ENCODE results near the gene RAD17.
A peak's percentile ranks its signal among the peaks of the same experiment; 100 is the strongest.
"Not testable (repeated sequence)": the region's sequence is repeated elsewhere in the genome, so short reads cannot be mapped to it uniquely, and the experiment has no call there.

The RAD17 gene

DNA sequence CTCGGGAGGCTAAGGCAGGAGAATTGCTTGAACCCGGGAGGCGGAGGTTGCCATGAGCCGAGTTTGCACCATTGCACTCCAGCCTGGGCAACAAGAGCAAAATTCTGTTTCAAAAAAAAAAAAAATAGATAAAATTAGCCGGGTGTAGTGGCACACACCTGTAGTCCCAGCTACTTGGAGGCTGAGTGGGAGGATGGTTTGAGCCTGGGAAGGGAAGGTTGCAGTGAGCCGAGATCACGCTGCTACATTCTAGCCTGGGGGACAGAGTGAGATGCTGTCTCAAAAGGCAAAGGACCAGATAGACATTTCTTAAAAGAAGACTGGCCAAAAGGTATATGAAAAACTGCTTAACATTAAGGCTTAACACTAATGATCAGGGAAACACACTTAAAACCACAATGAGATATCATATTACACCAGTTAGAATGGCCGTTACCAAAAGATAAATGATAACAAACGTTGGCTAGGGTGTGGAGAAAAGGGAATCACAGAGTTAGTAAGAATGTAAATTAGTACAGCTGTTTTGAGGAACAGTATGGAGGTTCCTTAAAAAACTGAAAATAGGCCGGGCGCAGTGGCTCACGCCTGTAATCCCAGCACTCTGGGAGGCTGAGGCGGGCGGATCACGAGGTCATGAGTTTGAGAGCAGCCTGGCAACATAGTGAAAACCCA is 35.2 kb downstream of the RAD17 start:
- no peak for DNase-seq

DNA sequence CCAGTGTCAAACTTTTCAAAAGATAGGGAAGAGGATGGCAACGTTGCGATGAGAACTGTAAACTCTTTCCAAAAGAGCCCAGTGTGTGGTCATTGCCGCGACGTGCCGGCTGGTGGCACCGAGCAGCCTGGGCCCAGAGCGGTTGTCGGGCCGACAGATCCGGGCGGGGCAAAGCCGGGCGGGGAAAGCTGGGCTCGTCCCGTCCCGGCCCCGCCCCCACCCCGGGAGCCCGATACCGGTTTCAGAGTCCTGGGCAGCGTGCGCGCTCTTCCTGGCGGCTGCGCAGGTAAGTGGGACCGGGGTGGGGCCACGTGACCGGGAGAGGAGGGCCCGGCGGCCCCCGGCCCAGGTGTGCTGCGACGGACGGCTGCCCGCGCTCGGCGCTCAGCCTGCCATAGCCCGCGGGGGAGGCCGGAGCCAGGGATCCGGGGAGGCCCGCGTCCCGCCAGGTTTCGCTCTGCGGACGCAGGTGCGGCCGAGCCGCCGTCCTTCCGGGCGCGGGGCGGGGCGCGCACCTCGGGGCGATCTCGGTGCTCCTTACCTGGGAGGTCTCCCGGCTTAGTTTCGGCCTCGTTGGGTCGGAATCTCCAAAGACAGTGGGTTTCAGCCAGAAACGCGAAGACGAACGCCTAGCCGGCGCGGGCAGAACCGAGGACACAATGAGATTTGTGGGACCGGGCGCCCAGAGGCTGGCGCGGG is 45.4 kb downstream of the RAD17 start, which contains the start of gene MARVELD2:
TSS of gene MARVELD2 (plus strand) at position 232 of the 699 bp plus-strand sequence. CDS start 4,270 bp downstream, outside the sequence.
- DNase-seq = peak; percentile 36 to 49

DNA sequence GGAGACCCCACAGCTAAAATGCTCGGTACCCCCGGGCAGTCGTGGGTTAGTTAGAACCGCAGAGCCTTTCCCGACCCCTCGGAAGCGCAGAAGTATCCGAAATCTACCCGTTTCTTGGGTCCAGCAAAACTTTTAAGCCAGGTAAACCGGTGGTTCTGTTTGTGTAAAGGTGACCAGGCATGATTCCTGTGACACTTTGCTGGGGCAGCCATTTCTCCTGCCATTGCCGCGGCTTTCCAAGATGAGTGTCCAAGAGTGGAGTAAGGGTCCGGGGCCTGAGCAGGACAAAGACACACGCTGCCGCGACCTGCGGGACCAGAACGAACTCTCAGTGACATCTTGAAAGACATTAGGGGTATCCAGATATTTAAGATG is 46.0 kb downstream of the RAD17 start:
- no peak for DNase-seq

- no peak for DNase-seq
Measured at GRCh38 chr5:69416180-69416579, 46.6 kb downstream of the RAD17 start.

DNA sequence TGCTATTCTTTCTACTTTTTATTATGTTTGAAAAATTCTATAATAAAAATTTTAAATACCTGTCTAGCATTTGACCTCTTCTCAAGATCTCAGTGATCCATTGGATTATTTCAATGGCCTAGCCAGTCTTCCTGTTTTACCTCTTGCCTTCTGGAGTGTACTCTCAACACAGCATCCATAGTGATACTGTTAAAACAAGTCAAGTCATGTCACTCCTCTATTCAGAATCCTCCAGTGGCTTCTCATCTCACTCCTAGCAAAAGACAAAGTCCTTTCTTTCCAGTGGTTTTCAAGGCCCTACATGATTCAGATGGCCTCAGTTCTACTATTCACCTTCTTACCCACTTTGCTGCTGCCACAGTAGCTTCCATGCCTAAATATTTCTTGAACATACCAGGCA is 47.1 kb downstream of the RAD17 start:
- no peak for DNase-seq

GRCh38 chr5:69418554-69418953 is 48.9 kb downstream of the RAD17 start:
- DNase-seq = no peak

GRCh38 chr5:69431424-69432303 is 62.0 kb downstream of the RAD17 start:
- no peak for DNase-seq

- DNase-seq = no peak
Measured at GRCh38 chr5:69432412-69433206, 63.0 kb downstream of the RAD17 start.

DNA sequence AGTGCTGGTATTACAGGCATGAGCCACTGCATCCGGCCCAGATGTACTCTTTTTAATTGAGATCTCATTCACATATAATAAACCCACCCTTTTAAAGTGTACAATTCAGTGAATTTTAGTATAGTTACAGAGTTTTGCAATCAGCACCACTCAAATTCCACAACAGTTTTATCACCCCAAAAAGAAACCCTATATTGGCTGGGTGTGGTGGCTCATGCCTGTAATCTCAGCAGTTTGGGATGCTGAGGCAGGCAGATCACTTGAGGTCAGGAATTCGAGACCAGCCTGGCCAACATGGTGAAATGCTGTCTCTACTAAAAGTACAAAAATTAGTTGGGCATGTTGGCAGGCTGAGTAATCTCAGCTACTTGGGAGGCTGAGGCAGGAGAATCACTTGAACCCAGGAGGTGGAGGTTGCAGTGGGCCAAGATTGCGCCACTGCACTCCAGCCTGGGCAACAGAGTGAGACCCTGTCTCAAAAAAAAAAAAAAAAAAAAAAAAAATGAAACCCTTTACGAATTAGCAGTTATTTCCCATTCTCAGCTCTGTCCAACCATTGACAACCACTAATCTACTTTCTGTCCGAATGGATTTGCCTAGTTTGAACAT is 65.8 kb downstream of the RAD17 start:
- DNase-seq = not testable (repeated sequence)

DNA sequence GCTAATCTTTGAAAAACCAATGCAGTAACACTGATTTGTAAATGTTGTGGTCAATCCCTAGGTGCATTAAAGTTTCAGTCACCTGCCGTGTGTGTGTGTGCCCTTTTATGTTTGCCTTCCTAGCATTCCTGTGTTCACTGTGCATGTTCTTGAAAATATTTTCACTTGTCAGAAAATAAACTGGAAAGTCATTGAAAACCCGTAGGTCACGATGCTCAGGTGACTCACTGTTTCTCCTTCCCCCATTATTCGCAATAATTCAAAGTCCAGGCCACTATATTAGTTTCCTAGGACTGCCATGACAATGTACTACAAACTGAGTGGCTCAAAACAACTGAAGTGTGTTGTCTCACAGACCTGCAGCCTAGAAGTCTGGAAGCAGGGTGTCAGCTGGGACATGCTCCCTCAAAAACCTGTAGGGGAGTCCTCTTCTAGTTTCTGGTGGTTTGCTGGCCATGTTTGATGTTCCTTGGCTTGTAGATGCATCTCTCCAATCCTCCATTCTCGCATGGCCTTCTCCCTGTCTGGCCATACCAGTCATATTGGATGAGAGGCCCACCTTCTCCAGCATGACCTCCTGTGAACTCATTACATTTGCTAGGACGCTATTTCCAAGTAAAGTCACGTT is 74.6 kb downstream of the RAD17 start:
- DNase-seq = no peak

DNA sequence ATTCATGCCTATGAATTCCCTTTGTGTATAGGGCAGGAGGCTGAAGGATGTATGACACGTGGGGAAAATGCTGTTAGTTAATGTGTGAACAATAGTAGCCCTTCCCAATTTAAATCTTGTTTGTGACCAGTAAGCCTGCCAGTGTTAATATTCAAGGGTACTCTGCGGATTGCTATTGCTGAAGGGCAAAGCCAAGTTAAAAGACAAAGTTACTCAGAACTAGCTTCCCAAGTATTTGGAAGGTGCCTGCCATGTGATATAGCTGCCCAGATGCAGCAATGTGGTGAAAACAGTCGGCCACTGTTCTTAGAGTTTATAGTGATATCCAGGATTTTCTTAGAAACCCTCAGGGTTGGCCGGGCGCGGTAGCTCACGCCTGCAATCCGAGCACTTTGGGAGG is 79.9 kb downstream of the RAD17 start:
- DNase-seq = no peak

DNA sequence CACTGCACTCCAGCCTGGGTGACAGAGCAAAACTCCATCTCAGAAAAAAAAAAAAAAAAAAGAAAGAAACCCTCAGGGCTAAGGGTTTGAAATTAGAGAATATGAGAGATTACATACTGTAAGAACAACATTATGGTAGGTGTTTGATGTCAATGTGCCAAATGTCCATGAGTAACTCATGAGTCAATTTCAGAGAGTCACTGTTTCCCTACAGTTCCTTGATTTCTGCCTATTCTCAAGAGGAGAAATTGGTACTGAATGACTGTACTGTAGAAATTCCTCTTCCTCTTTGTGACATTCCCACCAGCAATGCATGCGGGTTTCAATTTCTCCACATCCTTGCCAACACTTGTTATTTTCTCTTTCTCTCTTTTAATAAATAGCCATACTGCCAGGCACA is 80.5 kb downstream of the RAD17 start:
- no peak for DNase-seq

DNA sequence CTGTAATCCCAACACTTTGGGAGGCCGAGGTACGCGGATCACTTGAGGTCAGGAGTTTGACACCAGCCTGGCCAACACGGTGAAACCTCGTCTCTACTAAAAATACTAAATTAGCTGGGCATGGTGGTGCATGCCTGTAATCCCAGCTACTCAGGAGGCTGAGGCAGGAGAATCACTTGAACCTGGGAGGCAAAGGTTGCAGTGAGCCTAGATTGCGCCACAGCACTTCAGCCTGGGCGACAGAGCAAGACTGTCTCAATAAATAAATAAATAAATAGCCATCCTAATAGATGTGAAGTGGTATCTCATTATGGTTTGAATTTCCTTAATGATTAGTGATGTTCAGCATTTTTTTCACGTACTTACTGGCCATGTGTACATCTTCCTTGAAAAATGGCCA is 80.9 kb downstream of the RAD17 start:
- not testable (repeated sequence) for DNase-seq

- no peak for DNase-seq
Measured at GRCh38 chr5:69451941-69452647, 82.5 kb downstream of the RAD17 start.

- DNase-seq = not testable (repeated sequence)
Measured at GRCh38 chr5:69453487-69453886, 83.9 kb downstream of the RAD17 start.

DNA sequence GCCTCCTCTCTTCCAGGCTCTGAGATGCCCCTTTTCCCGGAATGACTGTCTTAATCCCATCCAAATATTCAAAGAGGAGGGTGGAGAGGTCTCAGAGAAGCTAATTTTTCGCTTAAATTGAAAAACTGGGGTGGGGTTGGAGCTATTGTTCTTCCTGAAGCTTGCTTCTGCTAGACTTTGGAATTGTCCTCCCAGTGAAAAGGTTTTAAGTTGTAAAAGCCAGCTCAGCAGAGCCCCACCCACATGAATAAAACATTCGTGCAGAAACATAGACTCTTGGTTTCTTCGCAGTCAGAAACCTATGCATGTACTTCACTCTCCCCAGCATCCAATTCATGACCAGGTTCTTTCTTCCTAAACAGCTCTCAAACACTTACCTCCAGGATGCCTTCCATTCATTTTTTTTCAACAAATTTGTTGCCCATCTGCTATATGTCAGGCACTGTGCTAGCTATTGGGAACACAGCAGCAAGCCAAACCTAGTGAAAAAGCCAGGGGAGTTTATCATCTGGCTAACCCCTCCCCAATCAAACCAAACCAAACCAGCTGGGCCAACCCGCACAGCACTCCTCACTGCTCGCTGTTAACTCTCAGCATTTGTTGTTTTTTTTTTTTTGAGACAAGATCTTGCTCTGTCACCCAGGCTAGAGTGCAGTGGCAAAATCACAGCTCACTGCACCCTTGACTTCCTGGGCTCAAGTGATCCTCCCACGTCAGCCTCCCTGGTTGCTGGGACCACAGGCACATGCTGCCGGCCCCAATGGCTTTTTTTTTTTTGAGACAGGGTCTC is 85.0 kb downstream of the RAD17 start:
- no peak for DNase-seq

GRCh38 chr5:69455428-69455988 is 85.9 kb downstream of the RAD17 start:
- not testable (repeated sequence) for DNase-seq

GRCh38 chr5:69462170-69462569 is 92.6 kb downstream of the RAD17 start:
- no peak for DNase-seq

All from stimulated activated CD4-positive, alpha-beta T cell treated with anti-CD3 and anti-CD28 coated beads, Interleukin-4, amount 100 ng/mL, for 4 hours (primary cell).